PC-9 (cell line): ENCODE measurements around the gene GABRG3. TPM values are rescaled to one million over a fixed set of nuclear protein-coding genes. Genes with fewer than 3 reads are reported as not detected.

Experiments used
- BruUV-seq: library from RNA; stranded (reverse); fragments of 400-500 nt; replicated peaks from 2 replicates; lab custom pipeline; 2021; lab: Mats Ljungman, UMichigan
- CTCF ChIA-PET: fragments of 300-600 bp; sonication (Branson Sonifier 250); formaldehyde crosslinking; loops from one replicate; lab custom pipeline; 2022; ENCODE audit warnings: antibody characterized with exemption; lab: Charles Lee
- POLR2A ChIA-PET: fragments of 300-600 bp; sonication (Branson Sonifier 250); formaldehyde crosslinking; loops from one replicate; lab custom pipeline; 2022; ENCODE audit warnings: antibody characterized with exemption; ENCODE audit not compliant: unreplicated experiment; lab: Charles Lee
- DNase-seq, 2 experiments: peaks; one replicate each; pipeline versions ENCODE4 v3.0.0 to v3.0.0-alpha.2; 2015 to 2022; ENCODE audit warnings: mixed read lengths in 1 of 2
- H2AFZ ChIP-seq: fragments of 200-600 bp; sonication (generic); 2 replicates; pipeline ENCODE4 v1.8.1; 2017; ENCODE audit warnings: antibody characterized with exemption
- H3F3A ChIP-seq: fragments of 200-600 bp; sonication (generic); 2 replicates; pipeline ENCODE4 v1.8.1; 2017; ENCODE audit warnings: antibody characterized with exemption, mild to moderate bottlenecking, low read depth; ENCODE audit not compliant: insufficient read depth
- H3K27ac ChIP-seq: fragments of 200-600 bp; sonication (generic); 2 replicates; pipeline ENCODE4 v1.6.1; 2016; ENCODE audit warnings: mixed run types
- H3K27me3 ChIP-seq: fragments of 200-600 bp; sonication (generic); 2 replicates; pipeline ENCODE4 v1.6.1; 2016; ENCODE audit warnings: low read depth, mixed run types; ENCODE audit not compliant: insufficient read depth
- H3K36me3 ChIP-seq: fragments of 200-600 bp; sonication (generic); 2 replicates; pipeline ENCODE4 v1.6.1; 2016; ENCODE audit warnings: low read depth, mixed run types
- H3K4me1 ChIP-seq: fragments of 200-600 bp; sonication (generic); replicated peaks from 2 replicates; pipeline ENCODE4 v1.6.1; 2016; ENCODE audit warnings: mixed run types; ENCODE audit not compliant: insufficient read depth
- H3K4me2 ChIP-seq: fragments of 200-600 bp; sonication (generic); 2 replicates; pipeline ENCODE4 v1.6.1; 2017; ENCODE audit warnings: mixed run types
- H3K4me3 ChIP-seq: fragments of 200-600 bp; sonication (generic); 2 replicates; pipeline ENCODE4 v1.6.1; 2016; ENCODE audit warnings: mixed run types
- H3K79me2 ChIP-seq: fragments of 200-600 bp; sonication (generic); 2 replicates; pipeline ENCODE4 v1.6.1; 2017; ENCODE audit warnings: low read depth, mixed run types
- H3K9me2 ChIP-seq: fragments of 200-600 bp; sonication (generic); 2 replicates; pipeline ENCODE4 v1.8.1; 2017; ENCODE audit warnings: mild to moderate bottlenecking; ENCODE audit not compliant: insufficient read depth
- H3K9me3 ChIP-seq: fragments of 200-600 bp; sonication (generic); 2 replicates; pipeline ENCODE4 v1.8.1; 2016; ENCODE audit warnings: low read depth; ENCODE audit not compliant: insufficient read depth
- H4K20me1 ChIP-seq: fragments of 200-600 bp; sonication (generic); 2 replicates; pipeline ENCODE4 v1.8.1; 2017; ENCODE audit not compliant: insufficient read depth
- CTCF ChIP-seq: fragments of 200-600 bp; sonication (generic); conservative IDR thresholded peaks from 2 replicates; pipeline ENCODE4 v1.6.1; 2017; ENCODE audit warnings: mixed run types, antibody characterized with exemption, mild to moderate bottlenecking, moderate library complexity
- EZH2 ChIP-seq: fragments of 200-600 bp; sonication (generic); IDR thresholded peaks from 2 replicates; pipeline ENCODE4 v1.8.0; 2017; ENCODE audit warnings: antibody characterized with exemption, low read depth
- intact Hi-C: fragments of 100-400 bp; cut with micrococcal nuclease; formaldehyde crosslinking; loops from one replicate; pipeline ENCODE4 v1.10.0; 2022; ENCODE audit not compliant: unreplicated experiment
- total RNA-seq: library from RNA; stranded (reverse); gene quantifications from 2 replicates; pipeline ENCODE4 v1.2.3, GENCODE V29; 2021

GABRG3 gene
- total RNA-seq, 1 experiment from 2014 or later: not detected

GRCh38 chr15:27529399-27529798 is 558.4 kb downstream of the GABRG3 start:
- no peaks in the 10 kb centered on the region for H3K9me3 ChIP-seq
- no peaks in the 10 kb centered on the region for H4K20me1 ChIP-seq
- H3K36me3 ChIP-seq: no peaks in the 10 kb centered on the region
- H3K27ac ChIP-seq: no peak overlapping the region
- intact Hi-C loops: no loop called here
- TF ChIP-seq EZH2 (no peak), CTCF (no peak)
- no peak overlapping the region for H3K4me2 ChIP-seq
- no peaks in the 10 kb centered on the region for H3K4me1 ChIP-seq
- POLR2A ChIA-PET: no interaction called here
- no peaks in the 10 kb centered on the region for H3F3A ChIP-seq
- CTCF ChIA-PET: no interaction called here
- no peaks in the 10 kb centered on the region for H3K27me3 ChIP-seq
- H3K79me2 ChIP-seq: no peaks in the 10 kb centered on the region
- DNase-seq: no peak
- H2AFZ ChIP-seq: no peak overlapping the region
- H3K4me3 ChIP-seq: no peak overlapping the region
- no peaks in the 10 kb centered on the region for H3K9me2 ChIP-seq
- BruUV-seq: no TSS peak

- CTCF ChIA-PET: no interaction called here
- no peak for TF ChIP-seq EZH2
- TF ChIP-seq CTCF: no peak
Measured at GRCh38 chr15:27530994-27531393, 560.0 kb downstream of the GABRG3 start.

GRCh38 chr15:27532358-27532757 is 561.4 kb downstream of the GABRG3 start:
- no peaks in the 10 kb centered on the region for H3K9me2 ChIP-seq
- CTCF ChIA-PET: no interaction called here
- H4K20me1 ChIP-seq: no peaks in the 10 kb centered on the region

More at GRCh38 chr15:27530994-27531393, 560.0 kb downstream of the GABRG3 start:
- no peak overlapping the region for H3K4me3 ChIP-seq
- H2AFZ ChIP-seq: no peak overlapping the region
- no peak overlapping the region for H3K27ac ChIP-seq
- no peaks in the 10 kb centered on the region for H3F3A ChIP-seq
- H3K27me3 ChIP-seq: no peaks in the 10 kb centered on the region
- POLR2A ChIA-PET: no interaction called here
- H3K79me2 ChIP-seq: no peaks in the 10 kb centered on the region
- H3K36me3 ChIP-seq: no peaks in the 10 kb centered on the region
- H3K9me3 ChIP-seq: no peaks in the 10 kb centered on the region
- intact Hi-C loops: no loop called here
- DNase-seq: no peak
- H3K4me1 ChIP-seq: no peaks in the 10 kb centered on the region
- H4K20me1 ChIP-seq: no peaks in the 10 kb centered on the region
- H3K4me2 ChIP-seq: no peak overlapping the region
- no TSS peak for BruUV-seq
- H3K9me2 ChIP-seq: no peaks in the 10 kb centered on the region

More at GRCh38 chr15:27532358-27532757, 561.4 kb downstream of the GABRG3 start:
- Histone ChIP-seq H3K27me3 (no peaks in the 10 kb centered on the region; the same call in 1 of the 2 replicates), H3F3A (no peaks in the 10 kb centered on the region), H3K36me3 (no peaks in the 10 kb centered on the region), H3K4me2 (no peak overlapping the region), H3K4me3 (no peak overlapping the region), H2AFZ (no peak overlapping the region), H3K4me1 (no peaks in the 10 kb centered on the region), H3K9me3 (no peaks in the 10 kb centered on the region), H3K27ac (no peak overlapping the region), H3K79me2 (no peaks in the 10 kb centered on the region)
- TF ChIP-seq CTCF: no peak
- TF ChIP-seq EZH2: no peak
- intact Hi-C loops: no loop called here
- no TSS peak for BruUV-seq
- no peak for DNase-seq
- POLR2A ChIA-PET: no interaction called here
